Ovary (tissue), 9 donors: Measurements from ENCODE around the gene NR1H4. TPM values are rescaled to one million over a fixed set of nuclear protein-coding genes. Genes with fewer than 3 reads are reported as not detected.

Experiments
- DNase-seq, 5 donors: peaks; one replicate each; pipeline ENCODE4 v3.0.0-alpha.2; 2019 to 2020
- H3K27ac ChIP-seq, 2 donors: fragments of 200-600 bp; one replicate each; pipeline versions ENCODE4 v1.5.1 to v1.8.0; 2019 to 2022
- H3K27me3 ChIP-seq: fragments of 200-600 bp; one replicate; pipeline ENCODE4 v1.8.0; 2022
- H3K36me3 ChIP-seq: fragments of 200-600 bp; sonication (generic); one replicate; pipeline ENCODE4 v1.5.1; 2019
- H3K4me1 ChIP-seq: one replicate; pipeline ENCODE4 v1.8.1; 2013; ENCODE audit warnings: mild to moderate bottlenecking, moderate library complexity; ENCODE audit not compliant: insufficient read depth
- H3K4me3 ChIP-seq: fragments of 200-600 bp; sonication (generic); one replicate; pipeline ENCODE4 v1.5.1; 2017
- H3K9me3 ChIP-seq, 2 donors: fragments of 200-600 bp in 1 of 2; sonication (generic) in 1 of 2; one replicate each; pipeline versions ENCODE4 v1.5.1 to v1.8.1; 2013 to 2019; ENCODE audit warnings: mild to moderate bottlenecking in 1 of 2, moderate library complexity in 1 of 2
- EP300 ChIP-seq: sonication (generic); formaldehyde crosslinking; IDR thresholded peaks from one replicate; pipeline ENCODE4 v1.6.1; 2017; ENCODE audit warnings: antibody characterized with exemption
- POLR2A ChIP-seq: fragments of 450-650 bp; IDR thresholded peaks from one replicate; pipeline ENCODE4 v1.6.1; 2017; ENCODE audit warnings: antibody characterized with exemption, mild to moderate bottlenecking, moderate library complexity
- WGBS, 3 donors: extraction: QIAGEN DNeasy Blood & Tissue Kit in 1 of 3; methylation state at CpG; one replicate each; pipeline versions ENCODE4 v1.1.5 to v1.1.7; 2013 to 2017; 5-methylcytosine and 5-hydroxymethylcytosine counted together
- intact Hi-C, 4 donors: fragments of 100-400 bp; cut with DNase I; formaldehyde crosslinking; loops; one replicate each; pipeline versions ENCODE4 v1.11.0 to v1.15.1; 2022 to 2023
- polyA plus RNA-seq, 2 donors: library from polyadenylated mRNA; stranded (reverse); fragments of 200-250 nt in 1 of 2; fragments of 350-450 nt in 1 of 2; fragmentation: Illumina TruSeq in 1 of 2; extraction: RNeasy Lipid Tissue Mini Kit (QIAGEN cat#74804) in 1 of 2; gene quantifications; one replicate each; pipeline ENCODE4 v1.2.3, GENCODE V29; 2013 to 2014
- total RNA-seq, 7 donors: library from RNA; depleted of rRNA in 2 of 7; stranded (reverse); fragments of >200 nt in 2 of 7; fragmentation: NEBNext Ultra II Directional in 3 of 7; extraction: Animal tissue kit (Norgen Biotek cat#: 25700) in 3 of 7; gene quantifications; one replicate each; pipeline versions ENCODE4 v1.1.0 to v1.2.4, GENCODE V29; 2016 to 2023
- TF ChIP-seq, protein P1 (sequence below), 3 donors: fragments of 450-650 bp in 2 of 3; fragments of 200-600 bp in 1 of 3; IDR thresholded peaks; one replicate each; pipeline versions ENCODE4 v1.5.1 to v1.8.0; 2016 to 2022; ENCODE audit warnings: antibody characterized with exemption in 3 of 3, mild to moderate bottlenecking in 1 of 3
- donor health status: DM: no; HTN: no; CAD: no; lungs with moderate emphysema.
- donor health status: DM: no; HTN: no; CAD: no.
- donor health status: Bipolar disorder and iron deficiency.
- donor health status: DM: yes; HTN: yes; CAD: no.
- donor health status: DM: no; HTN: no; CAD: no.
- donor health status: DM: yes; HTN: yes; CAD: no.

NR1H4 gene
- total and polyA plus RNA-seq, 9 donors: 8.8 to 26.2 (median 15.2) TPM

DNA sequence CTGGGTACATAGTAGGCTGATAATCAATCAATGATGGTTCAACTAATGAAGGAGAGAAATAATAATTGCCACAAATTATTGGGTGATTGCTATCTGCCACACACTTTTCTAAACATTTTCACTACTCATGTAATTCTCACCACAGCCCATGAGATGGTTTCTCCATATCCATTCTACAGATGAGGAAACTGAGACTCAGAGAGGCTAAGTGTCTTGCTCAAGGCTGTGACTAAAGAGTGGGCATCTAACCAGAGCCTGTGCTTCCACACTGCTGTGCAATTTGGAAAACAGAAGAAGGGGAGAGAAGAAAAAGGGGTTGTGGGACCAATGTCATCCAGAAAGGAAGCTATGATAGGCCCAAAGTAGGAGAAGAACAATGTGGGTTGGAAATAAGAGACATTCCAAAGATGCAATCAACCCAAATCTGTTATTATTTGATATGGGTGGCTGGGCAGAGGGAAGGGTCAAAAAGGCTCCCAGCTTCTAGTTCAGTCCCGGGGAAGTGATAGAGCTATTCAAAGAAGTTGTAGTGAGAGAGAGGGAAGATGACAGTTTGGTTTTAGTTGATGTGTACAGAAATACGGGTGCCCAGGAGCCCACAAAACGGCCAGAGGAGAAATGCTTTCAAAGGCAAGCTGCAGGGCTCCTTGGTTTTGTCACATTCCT, 483 bp upstream of the NR1H4 start:
- H3K4me1 ChIP-seq: peaks cover 9% of the 10 kb centered on the region
- no peaks in the 10 kb centered on the region for H3K9me3 ChIP-seq
- H3K4me3 ChIP-seq: no peak overlapping the region
- 9 to 27% (median 14%) methylated on average over 3 of the region's 3 CpGs for WGBS, 3 donors
- H3K36me3 ChIP-seq: no peaks in the 10 kb centered on the region
- no peak for DNase-seq
- TF ChIP-seq EP300: no peak
- TF ChIP-seq, protein P1, sequence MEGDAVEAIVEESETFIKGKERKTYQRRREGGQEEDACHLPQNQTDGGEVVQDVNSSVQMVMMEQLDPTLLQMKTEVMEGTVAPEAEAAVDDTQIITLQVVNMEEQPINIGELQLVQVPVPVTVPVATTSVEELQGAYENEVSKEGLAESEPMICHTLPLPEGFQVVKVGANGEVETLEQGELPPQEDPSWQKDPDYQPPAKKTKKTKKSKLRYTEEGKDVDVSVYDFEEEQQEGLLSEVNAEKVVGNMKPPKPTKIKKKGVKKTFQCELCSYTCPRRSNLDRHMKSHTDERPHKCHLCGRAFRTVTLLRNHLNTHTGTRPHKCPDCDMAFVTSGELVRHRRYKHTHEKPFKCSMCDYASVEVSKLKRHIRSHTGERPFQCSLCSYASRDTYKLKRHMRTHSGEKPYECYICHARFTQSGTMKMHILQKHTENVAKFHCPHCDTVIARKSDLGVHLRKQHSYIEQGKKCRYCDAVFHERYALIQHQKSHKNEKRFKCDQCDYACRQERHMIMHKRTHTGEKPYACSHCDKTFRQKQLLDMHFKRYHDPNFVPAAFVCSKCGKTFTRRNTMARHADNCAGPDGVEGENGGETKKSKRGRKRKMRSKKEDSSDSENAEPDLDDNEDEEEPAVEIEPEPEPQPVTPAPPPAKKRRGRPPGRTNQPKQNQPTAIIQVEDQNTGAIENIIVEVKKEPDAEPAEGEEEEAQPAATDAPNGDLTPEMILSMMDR (IDR thresholded peaks at IDR 0.05): no peak
- TF ChIP-seq POLR2A: no peak
- intact Hi-C loops: no loop called here
- peak overlapping the region in 1 of 2 donors; percentile 65 for H3K27ac ChIP-seq
- no peaks in the 10 kb centered on the region for H3K27me3 ChIP-seq

DNA sequence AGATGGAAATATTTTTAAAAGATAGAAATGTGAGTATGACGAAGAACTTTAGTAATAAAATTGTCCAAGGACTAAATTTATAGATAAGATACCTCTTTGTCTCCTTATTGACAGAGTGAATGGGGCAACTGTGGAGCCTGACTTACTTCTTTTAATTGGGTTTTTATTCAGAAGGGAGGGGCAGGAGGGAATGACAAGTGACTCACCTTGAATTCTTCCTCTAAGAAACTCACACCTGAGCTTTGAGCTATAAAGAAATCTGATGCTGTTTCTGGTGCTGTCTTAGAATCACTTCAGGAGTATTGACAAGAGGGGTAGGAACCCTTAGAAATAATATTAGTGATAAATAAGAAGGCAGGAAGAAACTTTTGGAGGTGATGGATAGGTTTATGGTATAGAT, 951 bp downstream of the NR1H4 start:
- Histone ChIP-seq H3K27me3 (no peaks in the 10 kb centered on the region), H3K9me3 (no peaks in the 10 kb centered on the region), H3K27ac (no peak overlapping the region), H3K36me3 (no peaks in the 10 kb centered on the region), H3K4me1 (peaks cover 9% of the 10 kb centered on the region), H3K4me3 (no peak overlapping the region)
- 68 to 76% (median 73%) methylated on average over 1 of the region's 1 CpG for WGBS, 3 donors
- intact Hi-C loops: no loop called here
- DNase-seq: no peak
- no peak for TF ChIP-seq POLR2A
- TF ChIP-seq, protein P1 (IDR thresholded peaks at IDR 0.05): no peak
- no peak for TF ChIP-seq EP300

DNA sequence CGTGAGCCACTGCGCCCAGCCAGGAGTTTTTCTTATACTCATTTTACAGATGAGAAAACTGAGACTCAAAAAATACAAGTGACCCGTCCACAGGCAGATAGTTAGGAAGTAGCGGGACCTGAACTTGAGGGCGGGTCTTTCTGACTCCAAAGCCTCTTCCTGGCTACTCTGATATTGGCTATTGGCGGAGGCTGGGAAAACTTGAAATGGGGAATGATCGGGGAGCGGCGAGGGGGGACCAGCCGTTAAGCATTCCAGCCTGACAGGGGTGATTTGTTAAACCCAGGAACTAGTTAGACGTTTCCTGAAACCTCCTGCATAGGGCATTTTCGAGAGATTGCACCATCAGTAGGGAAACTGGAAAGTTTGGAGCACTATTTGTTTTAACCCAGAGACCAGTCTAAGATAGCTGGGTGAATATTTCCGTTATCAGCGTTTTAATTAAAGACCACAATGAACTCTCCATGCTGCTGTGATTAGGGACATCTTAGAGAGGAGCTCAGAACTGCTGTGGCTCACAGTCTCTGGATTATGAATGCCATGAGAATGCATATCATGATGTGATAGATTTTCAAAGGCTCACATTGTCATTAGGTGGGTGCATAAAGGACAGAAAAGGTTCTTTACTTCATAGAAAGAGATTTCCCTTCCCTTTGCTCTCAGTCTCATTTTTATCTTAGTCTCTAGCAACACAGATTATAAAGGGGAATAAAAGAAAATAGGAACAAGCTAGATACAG, 2.5 kb downstream of the NR1H4 start:
- H3K4me1 ChIP-seq: peaks cover 9% of the 10 kb centered on the region
- intact Hi-C loops: no loop called here
- TF ChIP-seq POLR2A: no peak
- TF ChIP-seq, protein P1 (IDR thresholded peaks at IDR 0.05): no peak
- TF ChIP-seq EP300: no peak
- H3K4me3 ChIP-seq: no peak overlapping the region
- H3K9me3 ChIP-seq: no peaks in the 10 kb centered on the region
- H3K27me3 ChIP-seq: no peaks in the 10 kb centered on the region
- DNase-seq: no peak
- H3K36me3 ChIP-seq: no peaks in the 10 kb centered on the region
- 27 to 42% (median 30%) methylated on average over 14 of the region's 14 CpGs for WGBS, 3 donors
- H3K27ac ChIP-seq: peak overlapping the region in 1 of 2 donors; percentile 50

DNA sequence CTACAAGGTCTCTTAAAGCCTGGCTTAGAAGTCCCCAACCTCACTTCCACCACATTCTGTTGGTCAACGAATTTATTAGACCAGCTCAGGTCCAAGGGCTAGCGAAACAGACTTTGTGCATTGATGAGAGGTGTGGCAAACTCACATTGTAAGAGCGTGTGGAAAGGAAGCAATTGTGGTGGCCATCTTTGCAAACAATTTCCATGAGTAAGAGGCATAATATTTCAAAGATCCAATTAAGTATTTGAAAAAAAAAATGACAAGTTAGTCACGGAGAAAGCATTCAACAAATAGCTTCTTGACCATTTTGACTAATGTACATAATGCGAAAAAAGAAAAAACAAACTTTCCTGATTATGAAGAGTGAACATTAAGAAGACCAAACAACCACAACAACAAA, 7.4 kb downstream of the NR1H4 start:
- no peaks in the 10 kb centered on the region for H3K27me3 ChIP-seq
- H3K36me3 ChIP-seq: no peaks in the 10 kb centered on the region
- H3K27ac ChIP-seq: no peak overlapping the region
- H3K4me3 ChIP-seq: no peak overlapping the region
- H3K9me3 ChIP-seq: no peaks in the 10 kb centered on the region
- WGBS, 3 donors: 87 to 94% (median 91%) methylated on average over 5 of the region's 5 CpGs
- intact Hi-C loops: no loop called here
- DNase-seq: no peak
- TF ChIP-seq, protein P1 (IDR thresholded peaks at IDR 0.05): no peak
- TF ChIP-seq EP300 (no peak), POLR2A (no peak)
- H3K4me1 ChIP-seq: peaks cover 8% of the 10 kb centered on the region
